ENCODE data around the gene BMP7.

DNA sequence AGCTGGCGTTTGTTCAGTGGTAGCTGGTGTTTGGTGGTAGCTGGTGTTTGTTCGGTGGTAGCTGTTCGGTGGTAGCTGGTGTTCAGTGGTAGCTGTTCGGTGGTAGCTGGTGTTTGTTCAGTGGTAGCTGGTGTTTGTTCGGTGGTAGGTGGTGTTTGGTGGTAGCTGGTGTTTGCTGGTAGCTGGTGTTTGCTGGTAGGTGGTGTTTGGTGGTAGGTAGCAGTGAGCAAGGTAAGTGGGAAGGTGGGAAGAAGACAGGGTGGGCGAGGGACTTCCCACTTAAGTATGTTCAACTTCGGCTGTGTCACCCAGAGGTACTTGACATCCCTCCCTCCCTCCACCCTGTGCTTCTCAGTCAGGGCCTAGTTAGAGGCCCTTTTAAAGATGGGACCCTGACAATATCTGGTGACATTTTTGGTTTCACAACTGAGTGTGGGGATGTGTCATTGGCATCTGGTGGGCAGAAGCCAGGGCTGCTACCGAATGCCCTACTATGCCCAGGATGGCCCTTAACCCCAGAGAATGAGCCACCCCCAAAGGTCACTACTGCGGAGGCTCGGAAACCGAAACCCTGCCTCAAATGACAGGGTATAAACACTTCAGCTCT lies 47.3 kb downstream of the BMP7 start:
- TF ChIP-seq POLR2AphosphoS5 (IDR thresholded peaks at IDR 0.05) (no peak), POLR2A (IDR thresholded peaks at IDR 0.05) (no peak)
- TF ChIP-seq, protein P1, sequence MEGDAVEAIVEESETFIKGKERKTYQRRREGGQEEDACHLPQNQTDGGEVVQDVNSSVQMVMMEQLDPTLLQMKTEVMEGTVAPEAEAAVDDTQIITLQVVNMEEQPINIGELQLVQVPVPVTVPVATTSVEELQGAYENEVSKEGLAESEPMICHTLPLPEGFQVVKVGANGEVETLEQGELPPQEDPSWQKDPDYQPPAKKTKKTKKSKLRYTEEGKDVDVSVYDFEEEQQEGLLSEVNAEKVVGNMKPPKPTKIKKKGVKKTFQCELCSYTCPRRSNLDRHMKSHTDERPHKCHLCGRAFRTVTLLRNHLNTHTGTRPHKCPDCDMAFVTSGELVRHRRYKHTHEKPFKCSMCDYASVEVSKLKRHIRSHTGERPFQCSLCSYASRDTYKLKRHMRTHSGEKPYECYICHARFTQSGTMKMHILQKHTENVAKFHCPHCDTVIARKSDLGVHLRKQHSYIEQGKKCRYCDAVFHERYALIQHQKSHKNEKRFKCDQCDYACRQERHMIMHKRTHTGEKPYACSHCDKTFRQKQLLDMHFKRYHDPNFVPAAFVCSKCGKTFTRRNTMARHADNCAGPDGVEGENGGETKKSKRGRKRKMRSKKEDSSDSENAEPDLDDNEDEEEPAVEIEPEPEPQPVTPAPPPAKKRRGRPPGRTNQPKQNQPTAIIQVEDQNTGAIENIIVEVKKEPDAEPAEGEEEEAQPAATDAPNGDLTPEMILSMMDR (IDR thresholded peaks at IDR 0.05) = no peak
